GM19025 (cell line): ENCODE data around the gene KLF2.

Source experiments
- ATAC-seq: cut with Tn5 transposase; IDR thresholded peaks from one replicate; pipeline ENCODE4 v1.9.1; 2021; ENCODE audit warnings: mild to moderate bottlenecking, low read depth, moderate library complexity; ENCODE audit not compliant: unreplicated experiment

Gene KLF2

DNA sequence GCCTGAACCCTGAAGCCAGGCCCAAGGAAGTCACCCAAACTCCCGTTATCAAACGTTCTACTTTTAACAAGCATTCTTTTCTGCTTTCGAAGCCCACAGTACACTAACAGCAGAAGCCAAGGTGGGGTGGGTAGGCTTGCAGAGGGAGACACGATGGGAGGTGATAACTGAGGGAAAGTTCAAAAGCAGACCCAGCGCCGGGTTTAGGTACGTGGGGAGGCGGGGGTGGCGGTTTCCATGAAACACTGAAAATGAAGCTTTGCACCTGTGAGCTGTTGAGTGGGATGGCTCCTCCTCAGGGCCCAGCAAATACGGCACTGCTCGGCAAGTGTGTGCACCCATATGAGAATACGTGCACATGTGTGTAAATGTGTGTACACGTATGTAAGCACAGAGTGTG, 49.8 kb downstream of the KLF2 start:
- ATAC-seq, result no peak

DNA sequence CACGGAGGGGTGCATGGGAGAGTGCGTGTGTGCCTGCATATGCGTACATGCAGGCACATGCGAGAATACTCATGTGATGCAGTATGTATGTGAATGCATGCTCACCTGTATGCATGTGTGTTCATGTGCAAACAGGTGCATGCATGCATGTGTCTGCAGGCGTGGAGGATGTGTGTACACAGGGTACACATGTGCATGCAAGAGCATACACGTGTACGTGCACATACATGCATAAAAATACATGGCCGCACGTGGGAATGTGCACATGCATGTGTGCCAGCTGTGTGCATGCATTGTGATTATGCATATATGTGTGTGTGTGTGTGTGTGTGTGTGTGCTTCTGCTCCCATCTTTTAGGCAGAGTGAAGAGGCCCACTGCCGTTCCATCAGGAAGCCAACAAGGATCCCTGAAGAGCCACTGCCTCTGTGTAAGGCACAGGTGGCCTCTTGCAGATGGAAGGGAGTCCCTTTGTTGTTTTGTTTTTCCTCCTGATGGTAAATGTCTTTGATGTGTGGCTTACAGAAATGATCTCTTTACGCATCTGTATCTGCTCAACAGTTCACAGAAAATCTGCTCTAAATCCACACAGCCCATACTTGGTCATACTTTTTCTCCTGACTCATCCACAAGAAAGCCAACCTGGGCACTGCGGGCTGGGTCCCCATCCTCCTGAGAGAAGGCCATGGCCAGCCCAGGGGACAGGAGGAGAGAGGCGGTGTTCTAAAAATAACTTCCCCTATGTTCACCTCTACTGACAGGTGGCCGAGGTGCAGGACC, 50.7 kb downstream of the KLF2 start:
- no peak for ATAC-seq

DNA sequence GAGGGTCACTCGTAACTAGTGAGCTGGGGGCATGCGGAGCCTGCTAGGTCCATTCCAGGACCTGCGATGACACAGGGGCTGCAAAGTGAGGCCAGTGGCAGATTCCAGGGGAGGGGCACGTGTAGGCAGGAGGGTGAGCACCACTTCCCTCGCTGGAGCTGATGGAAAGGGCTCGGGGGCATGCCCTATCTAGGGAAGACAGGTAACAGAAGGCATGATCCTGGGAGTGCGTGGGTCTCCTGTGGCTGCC, 51.2 kb downstream of the KLF2 start:
- no peak for ATAC-seq

DNA sequence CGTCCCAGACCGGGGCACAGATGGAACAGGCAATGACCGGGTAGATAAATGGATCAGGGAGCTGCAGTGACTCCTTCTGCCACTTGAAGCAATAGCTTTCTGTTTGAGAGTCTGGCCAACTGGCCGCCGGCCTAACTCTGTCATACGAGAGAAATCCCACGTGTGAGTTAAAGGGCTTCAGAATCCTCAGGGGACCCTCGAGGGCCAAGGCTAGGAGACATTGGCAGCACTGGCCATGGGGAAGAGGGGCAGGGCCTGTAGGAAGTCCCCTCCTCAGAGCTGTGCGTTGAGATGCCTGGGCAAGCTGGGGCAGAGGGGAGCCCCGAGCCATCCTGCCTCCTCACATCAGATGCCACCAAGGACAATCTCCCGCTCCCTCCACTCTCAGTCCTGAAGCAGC, 51.6 kb downstream of the KLF2 start:
- no peak for ATAC-seq

DNA sequence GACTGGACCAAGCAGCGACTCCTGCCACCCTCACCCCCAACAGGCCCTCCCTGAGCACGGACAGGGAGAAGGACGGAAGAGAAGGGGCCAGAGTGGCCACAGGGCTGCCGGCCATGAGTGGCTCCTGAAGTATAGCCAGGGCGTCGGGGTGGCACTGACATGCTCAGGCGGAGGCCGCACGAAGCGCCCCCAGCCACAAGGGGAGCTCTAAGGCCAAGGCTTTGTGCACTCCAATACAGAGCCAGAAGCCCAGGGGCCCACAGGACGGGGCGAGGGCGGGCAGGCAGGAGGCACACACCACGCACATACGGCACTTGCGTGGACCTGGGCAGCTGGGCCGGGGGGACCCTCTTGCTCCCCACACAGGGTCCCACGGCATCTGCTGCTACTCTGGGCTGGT, 52.0 kb downstream of the KLF2 start:
- no peak for ATAC-seq

DNA sequence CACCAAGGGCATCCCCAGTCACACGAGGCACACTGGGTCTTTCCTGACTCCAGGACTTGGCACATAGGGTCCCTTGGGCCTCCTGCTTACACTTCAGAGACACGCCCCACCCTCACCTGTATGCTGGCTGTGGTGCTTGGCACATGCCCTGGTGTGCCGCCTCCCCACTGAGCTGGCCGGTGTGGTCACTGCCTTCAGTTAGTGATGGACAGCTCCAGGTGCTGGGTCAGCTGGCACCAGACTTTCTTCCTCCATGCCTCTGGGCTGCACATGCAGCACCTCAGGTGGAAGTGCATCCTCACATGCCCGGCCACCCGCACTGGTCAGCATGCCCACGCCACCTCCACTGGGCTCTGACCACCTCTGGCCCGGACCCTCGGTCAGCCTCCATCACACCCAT, 52.9 kb downstream of the KLF2 start:
- no peak for ATAC-seq
